ENCODE results near the gene RAB27A. TPM values are rescaled to one million over a fixed set of nuclear protein-coding genes. Genes with fewer than 3 reads are reported as not detected.

RAB27A gene
- total RNA-seq, 1 donor from 2014 or later, result 5.9 TPM

GRCh38 chr15:55270291-55270690 is 19.3 kb downstream of the RAB27A start:
- H3K27ac Mint-ChIP-seq (ENCODE audit: unreplicated experiment), result no peak overlapping the region
- H3K9me3 Mint-ChIP-seq, result no peaks in the 10 kb centered on the region
- no peaks in the 10 kb centered on the region for H3K27me3 Mint-ChIP-seq (ENCODE audit: low read depth)

DNA sequence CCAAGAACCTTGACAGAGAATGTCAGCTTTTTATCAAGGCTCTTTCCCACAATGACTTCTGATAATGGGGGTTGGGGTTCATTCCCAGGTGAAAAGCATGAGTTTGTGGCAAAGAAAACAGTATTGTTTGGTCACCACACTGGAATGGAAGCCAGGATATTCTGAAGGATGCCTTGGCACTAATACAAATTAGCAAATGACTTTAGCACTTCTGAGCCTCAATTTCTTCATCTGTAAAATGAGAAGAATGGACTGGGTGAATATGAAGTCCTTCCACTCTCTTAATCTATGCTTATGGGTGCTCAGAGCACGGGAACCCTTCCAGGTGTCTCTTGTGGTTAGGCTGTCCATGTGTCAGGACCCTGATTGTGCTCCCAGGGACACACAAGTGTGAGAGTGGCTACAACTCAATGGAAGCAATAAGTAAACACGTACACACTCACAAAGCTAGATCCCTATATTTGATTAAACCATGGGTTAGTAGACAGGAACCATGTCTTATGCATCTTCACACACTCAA is 21.4 kb downstream of the RAB27A start:
- no peak for TF ChIP-seq CTCF (conservative IDR thresholded peaks at IDR 0.05)
- Mint-ChIP-seq H3K27me3 (ENCODE audit: low read depth) (no peaks in the 10 kb centered on the region), H3K9me3 (no peaks in the 10 kb centered on the region), H3K4me3 (no peak overlapping the region), H3K36me3 (ENCODE audit: low read depth) (no peaks in the 10 kb centered on the region), H3K4me1 (peaks cover 17% of the 10 kb centered on the region), H3K27ac (ENCODE audit: unreplicated experiment) (no peak overlapping the region)
- no peak for DNase-seq (ENCODE audit: low read depth, low spot score)

More at GRCh38 chr15:55270291-55270690, 19.3 kb downstream of the RAB27A start:
- TF ChIP-seq CTCF (conservative IDR thresholded peaks at IDR 0.05), result no peak
- DNase-seq (ENCODE audit: low read depth, low spot score), result no peak
- H3K4me3 Mint-ChIP-seq, result no peak overlapping the region
- no peaks in the 10 kb centered on the region for H3K36me3 Mint-ChIP-seq (ENCODE audit: low read depth)
- H3K4me1 Mint-ChIP-seq, result peaks cover 17% of the 10 kb centered on the region

- no peak overlapping the region for H3K4me3 Mint-ChIP-seq
These were observed 22.0 kb downstream of the RAB27A start for GRCh38 chr15:55267401-55268175.

DNA sequence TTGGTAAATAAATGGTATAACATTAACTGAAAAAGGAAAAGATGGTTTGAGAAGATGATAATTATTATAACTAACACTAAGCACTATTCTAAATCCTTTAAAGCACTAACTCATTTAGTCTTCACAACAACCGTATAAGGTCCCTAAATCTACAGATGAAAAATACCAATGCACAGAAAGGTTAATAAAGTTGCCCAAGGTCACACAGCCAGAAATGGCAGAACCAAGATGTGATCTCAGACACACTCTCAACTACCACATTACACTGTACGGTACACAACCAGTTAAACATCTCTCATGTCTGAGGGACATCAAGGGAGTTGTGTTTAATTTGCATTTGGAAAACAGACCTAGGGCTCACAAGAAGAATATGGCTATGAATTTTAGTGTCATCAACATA is 23.1 kb downstream of the RAB27A start:
- peaks cover 17% of the 10 kb centered on the region for H3K4me1 Mint-ChIP-seq
- no peak for DNase-seq (ENCODE audit: low read depth, low spot score)
- H3K9me3 Mint-ChIP-seq, result no peaks in the 10 kb centered on the region
- H3K4me3 Mint-ChIP-seq, result no peak overlapping the region
- no peaks in the 10 kb centered on the region for H3K36me3 Mint-ChIP-seq (ENCODE audit: low read depth)
- no peak for TF ChIP-seq CTCF (conservative IDR thresholded peaks at IDR 0.05)
- no peaks in the 10 kb centered on the region for H3K27me3 Mint-ChIP-seq (ENCODE audit: low read depth)
- H3K27ac Mint-ChIP-seq (ENCODE audit: unreplicated experiment), result no peak overlapping the region

More at GRCh38 chr15:55267401-55268175, 22.0 kb downstream of the RAB27A start:
- TF ChIP-seq CTCF (conservative IDR thresholded peaks at IDR 0.05), result no peak
- Mint-ChIP-seq H3K9me3 (no peaks in the 10 kb centered on the region), H3K36me3 (ENCODE audit: low read depth) (no peaks in the 10 kb centered on the region), H3K27me3 (ENCODE audit: low read depth) (no peaks in the 10 kb centered on the region), H3K27ac (ENCODE audit: unreplicated experiment) (no peak overlapping the region), H3K4me1 (peaks cover 17% of the 10 kb centered on the region)
- DNase-seq (ENCODE audit: low read depth, low spot score), result no peak

GRCh38 chr15:55260562-55261131 is 29.0 kb downstream of the RAB27A start:
- peaks cover 3% of the 10 kb centered on the region for H3K9me3 Mint-ChIP-seq
- no peak for DNase-seq (ENCODE audit: low read depth, low spot score)
- H3K27ac Mint-ChIP-seq (ENCODE audit: unreplicated experiment), result no peak overlapping the region

More at GRCh38 chr15:55260562-55261131, 29.0 kb downstream of the RAB27A start:
- peaks cover 5% of the 10 kb centered on the region for H3K36me3 Mint-ChIP-seq (ENCODE audit: low read depth)
- TF ChIP-seq CTCF (conservative IDR thresholded peaks at IDR 0.05), result no peak
- no peaks in the 10 kb centered on the region for H3K4me1 Mint-ChIP-seq
- H3K4me3 Mint-ChIP-seq, result no peak overlapping the region
- no peaks in the 10 kb centered on the region for H3K27me3 Mint-ChIP-seq (ENCODE audit: low read depth)
